Measurements from ENCODE around the gene PDGFRB. TPM values are rescaled to one million over a fixed set of nuclear protein-coding genes. Genes with fewer than 3 reads are reported as not detected.

Gene PDGFRB
- total RNA-seq, 4 donors from 2014 or later, result 33.9 to 88.7 (median 41.7) TPM

DNA sequence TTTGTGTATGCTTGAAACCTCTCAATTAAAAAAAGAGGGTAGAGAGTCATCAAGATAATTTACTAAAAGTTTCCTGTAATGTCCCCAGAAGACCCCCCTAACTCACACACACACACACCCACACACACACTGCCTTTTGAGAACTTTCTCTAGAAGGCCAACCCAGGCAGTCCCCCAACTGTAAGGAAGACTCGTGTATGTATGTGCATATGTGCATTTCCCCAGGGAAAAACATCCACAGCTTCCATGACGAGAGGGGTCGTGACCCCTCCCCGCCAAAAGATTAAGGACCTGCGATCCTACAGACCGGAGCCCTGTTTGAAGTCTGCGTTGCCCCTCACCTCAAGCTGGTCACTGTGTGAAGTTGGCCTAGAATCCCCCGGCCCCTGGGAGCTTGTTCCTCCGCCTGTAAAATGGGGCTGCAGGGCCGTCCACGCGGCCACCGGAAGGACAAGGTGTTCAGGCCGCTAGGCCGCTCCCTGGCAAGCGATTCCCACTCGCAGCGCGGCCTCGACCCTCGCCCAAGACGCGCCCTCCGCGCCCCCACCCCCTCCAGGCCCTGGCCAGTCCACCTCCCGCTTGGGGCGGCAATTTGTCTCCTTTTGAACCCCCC is 10.5 kb upstream of the PDGFRB start:
- H3K4me3 ChIP-seq (ENCODE audit: low read depth, poor library complexity, severe bottlenecking), result no peak overlapping the region
- TF ChIP-seq, protein P1, sequence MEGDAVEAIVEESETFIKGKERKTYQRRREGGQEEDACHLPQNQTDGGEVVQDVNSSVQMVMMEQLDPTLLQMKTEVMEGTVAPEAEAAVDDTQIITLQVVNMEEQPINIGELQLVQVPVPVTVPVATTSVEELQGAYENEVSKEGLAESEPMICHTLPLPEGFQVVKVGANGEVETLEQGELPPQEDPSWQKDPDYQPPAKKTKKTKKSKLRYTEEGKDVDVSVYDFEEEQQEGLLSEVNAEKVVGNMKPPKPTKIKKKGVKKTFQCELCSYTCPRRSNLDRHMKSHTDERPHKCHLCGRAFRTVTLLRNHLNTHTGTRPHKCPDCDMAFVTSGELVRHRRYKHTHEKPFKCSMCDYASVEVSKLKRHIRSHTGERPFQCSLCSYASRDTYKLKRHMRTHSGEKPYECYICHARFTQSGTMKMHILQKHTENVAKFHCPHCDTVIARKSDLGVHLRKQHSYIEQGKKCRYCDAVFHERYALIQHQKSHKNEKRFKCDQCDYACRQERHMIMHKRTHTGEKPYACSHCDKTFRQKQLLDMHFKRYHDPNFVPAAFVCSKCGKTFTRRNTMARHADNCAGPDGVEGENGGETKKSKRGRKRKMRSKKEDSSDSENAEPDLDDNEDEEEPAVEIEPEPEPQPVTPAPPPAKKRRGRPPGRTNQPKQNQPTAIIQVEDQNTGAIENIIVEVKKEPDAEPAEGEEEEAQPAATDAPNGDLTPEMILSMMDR (IDR thresholded peaks at IDR 0.05), result no peak
- no peak for TF ChIP-seq POLR2A (IDR thresholded peaks at IDR 0.05)
- 68 to 69% methylated on average over 20 to 25 of the region's 27 CpGs for WGBS, 2 donors
- intact Hi-C loops (cut with DNase I; ENCODE audit: low total_unique reads), result no loop called here
- DNase-seq (ENCODE audit: low spot score in 2 of 2), result no peak

DNA sequence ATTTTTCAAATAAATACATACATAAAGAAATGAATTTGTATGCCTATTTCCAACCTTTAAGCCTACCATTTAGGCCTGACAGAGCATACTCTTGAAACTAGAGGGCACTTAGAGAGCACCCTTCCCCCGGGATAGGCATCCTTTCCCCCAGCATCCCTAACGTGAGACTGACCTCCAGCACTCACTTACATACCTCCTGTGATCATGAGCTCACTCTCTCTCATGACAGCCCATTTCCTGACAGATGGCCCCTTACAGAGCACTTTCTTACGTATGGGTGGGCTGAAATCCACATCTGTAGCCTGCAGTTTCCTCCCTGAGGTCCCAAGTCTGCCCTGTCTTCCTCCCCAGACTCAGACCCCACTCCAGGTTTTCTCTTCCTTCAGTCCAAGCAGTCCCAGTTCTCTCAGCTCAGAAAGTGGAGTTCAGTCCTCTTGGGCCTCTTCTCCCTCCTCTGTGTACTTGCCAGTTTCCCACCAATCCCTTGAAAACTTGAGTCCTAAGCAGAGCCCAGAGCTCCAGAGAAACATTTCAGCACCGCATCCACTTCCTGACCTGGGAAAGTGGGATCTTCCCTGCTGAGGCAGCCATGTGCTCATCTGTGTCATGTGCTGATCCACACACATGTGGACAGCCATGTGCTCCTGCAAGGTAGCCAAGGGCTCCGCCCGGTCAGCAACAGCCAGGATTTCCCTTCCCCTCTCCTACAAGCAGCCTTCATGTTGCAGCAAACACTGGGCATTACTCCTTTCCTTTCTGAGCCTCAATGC is 8.8 kb upstream of the PDGFRB start:
- WGBS, 2 donors, result 41 to 51% methylated on average over 6 of the region's 6 CpGs
- H3K4me3 ChIP-seq (ENCODE audit: low read depth, poor library complexity, severe bottlenecking), result no peak overlapping the region
- intact Hi-C loops (cut with DNase I; ENCODE audit: low total_unique reads), result no loop called here
- TF ChIP-seq, protein P1 (IDR thresholded peaks at IDR 0.05), result no peak
- no peak for TF ChIP-seq POLR2A (IDR thresholded peaks at IDR 0.05)
- peak; percentile 69 to 94 for DNase-seq (ENCODE audit: low spot score in 2 of 2)

DNA sequence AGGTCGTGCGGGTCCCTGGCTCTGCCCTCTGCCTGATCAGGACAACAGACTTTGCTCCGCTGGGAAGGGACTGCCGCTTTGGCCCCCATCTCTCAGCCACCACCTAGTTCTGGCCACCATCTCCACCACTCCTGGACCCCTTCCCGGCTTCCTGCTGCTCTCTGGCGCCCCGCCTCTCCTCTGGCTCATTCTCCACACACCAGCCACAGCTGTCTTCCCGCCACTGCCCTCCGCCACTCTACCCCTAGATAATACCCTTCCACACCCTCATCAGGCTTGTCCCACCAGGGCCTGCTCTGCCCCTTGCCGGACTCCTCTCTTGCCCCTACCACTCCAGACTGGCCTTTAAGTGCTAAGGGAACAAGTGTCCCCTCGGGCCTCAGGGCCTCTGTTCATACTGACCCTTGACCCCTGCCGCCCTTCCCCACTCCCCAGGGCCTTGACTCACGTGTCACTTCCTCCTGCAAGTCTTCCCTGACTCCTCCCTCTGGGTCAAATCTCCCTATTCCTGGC is 8.0 kb upstream of the PDGFRB start:
- 45 to 61% methylated on average over 13 of the region's 13 CpGs for WGBS, 2 donors
- DNase-seq (ENCODE audit: low spot score in 2 of 2), result peak; percentile 68 to 97
- no peak for TF ChIP-seq POLR2A (IDR thresholded peaks at IDR 0.05)
- TF ChIP-seq, protein P1 (IDR thresholded peaks at IDR 0.05), result no peak
- H3K4me3 ChIP-seq (ENCODE audit: low read depth, poor library complexity, severe bottlenecking), result no peak overlapping the region
- intact Hi-C loops (cut with DNase I; ENCODE audit: low total_unique reads), result no loop called here

DNA sequence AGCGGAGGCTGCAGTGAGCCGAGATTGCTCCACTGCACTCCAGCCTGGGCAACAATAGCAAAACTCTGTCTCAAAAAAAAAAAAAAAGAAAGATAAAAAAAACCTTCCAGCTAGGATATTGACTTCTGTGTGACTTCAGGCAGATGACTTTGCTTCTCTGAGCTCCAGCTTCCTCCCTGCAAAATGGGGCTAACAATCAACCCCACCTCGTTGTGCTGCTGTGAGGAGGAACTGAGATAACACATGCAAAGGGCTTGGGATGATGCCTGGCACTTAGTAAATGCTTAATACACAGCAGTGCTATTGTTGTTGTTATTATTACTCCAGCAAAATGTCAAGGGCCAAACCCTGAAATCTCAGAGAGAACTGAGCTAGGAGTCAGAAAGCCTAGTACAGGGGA is 7.4 kb upstream of the PDGFRB start:
- TF ChIP-seq, protein P1 (IDR thresholded peaks at IDR 0.05), result no peak
- no peak for TF ChIP-seq POLR2A (IDR thresholded peaks at IDR 0.05)
- no peak overlapping the region for H3K4me3 ChIP-seq (ENCODE audit: low read depth, poor library complexity, severe bottlenecking)
- no peak for DNase-seq (ENCODE audit: low spot score in 2 of 2)
- WGBS, 2 donors, result 51 to 64% methylated on average over 3 of the region's 3 CpGs
- intact Hi-C loops (cut with DNase I; ENCODE audit: low total_unique reads), result no loop called here

DNA sequence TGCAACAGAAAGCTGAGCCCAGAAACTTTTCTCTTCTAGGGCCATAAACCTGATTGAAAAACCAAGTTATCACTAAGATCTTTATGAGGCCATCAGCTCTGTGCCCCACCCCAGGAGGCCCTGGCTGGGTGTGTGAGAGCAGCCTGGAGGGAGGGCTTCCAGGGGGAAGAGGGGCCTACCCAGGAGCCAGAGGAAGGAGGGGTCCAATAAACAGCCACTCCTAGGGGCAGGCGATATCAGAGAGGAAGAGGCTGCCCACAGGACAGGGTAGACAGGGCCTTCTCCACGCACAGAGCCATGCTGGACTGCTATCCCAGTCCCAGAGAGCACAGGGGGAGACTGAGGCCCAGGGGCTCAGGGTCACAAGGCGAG is 6.5 kb upstream of the PDGFRB start:
- no peak for DNase-seq (ENCODE audit: low spot score in 2 of 2)
- TF ChIP-seq, protein P1 (IDR thresholded peaks at IDR 0.05), result no peak
- TF ChIP-seq POLR2A (IDR thresholded peaks at IDR 0.05), result no peak
- intact Hi-C loops (cut with DNase I; ENCODE audit: low total_unique reads), result no loop called here
- no peak overlapping the region for H3K4me3 ChIP-seq (ENCODE audit: low read depth, poor library complexity, severe bottlenecking)
- 78 to 88% methylated on average over 3 of the region's 3 CpGs for WGBS, 2 donors
